ENCODE measurements around the gene SETMAR. TPM values are rescaled to one million over a fixed set of nuclear protein-coding genes. Genes with fewer than 3 reads are reported as not detected.

Gene SETMAR
- total RNA-seq, 2 experiments from 2014 or later, result 16.6 to 19.2 TPM

DNA sequence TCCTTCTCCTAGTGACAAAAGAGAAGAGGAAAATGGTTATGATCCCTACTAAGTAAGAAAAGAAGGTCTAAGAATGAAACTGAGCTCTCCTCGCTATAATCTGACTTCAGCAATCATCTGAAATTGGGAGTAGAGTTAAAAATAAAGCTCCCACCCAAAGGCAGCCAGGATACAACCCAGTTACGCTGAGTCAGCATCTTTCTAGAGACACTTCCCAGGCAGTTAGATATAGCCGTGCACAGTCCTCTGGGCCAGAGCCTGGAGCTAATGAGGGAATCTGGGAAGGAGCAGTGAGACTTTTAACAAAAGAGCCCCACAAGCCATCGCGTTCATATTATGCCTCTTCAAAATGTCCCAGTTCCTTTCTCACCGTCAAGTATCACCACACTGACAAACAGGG is 39.1 kb upstream of the SETMAR start:
- H3K36me3 ChIP-seq (ENCODE audit: insufficient read depth, low read length), result no peaks in the 10 kb centered on the region
- CTCF ChIA-PET (ENCODE audit: unreplicated experiment), result no interaction called here
- no peaks in the 10 kb centered on the region for H4K20me1 ChIP-seq (ENCODE audit: insufficient read depth, low read length)
- TF ChIP-seq, protein P1, sequence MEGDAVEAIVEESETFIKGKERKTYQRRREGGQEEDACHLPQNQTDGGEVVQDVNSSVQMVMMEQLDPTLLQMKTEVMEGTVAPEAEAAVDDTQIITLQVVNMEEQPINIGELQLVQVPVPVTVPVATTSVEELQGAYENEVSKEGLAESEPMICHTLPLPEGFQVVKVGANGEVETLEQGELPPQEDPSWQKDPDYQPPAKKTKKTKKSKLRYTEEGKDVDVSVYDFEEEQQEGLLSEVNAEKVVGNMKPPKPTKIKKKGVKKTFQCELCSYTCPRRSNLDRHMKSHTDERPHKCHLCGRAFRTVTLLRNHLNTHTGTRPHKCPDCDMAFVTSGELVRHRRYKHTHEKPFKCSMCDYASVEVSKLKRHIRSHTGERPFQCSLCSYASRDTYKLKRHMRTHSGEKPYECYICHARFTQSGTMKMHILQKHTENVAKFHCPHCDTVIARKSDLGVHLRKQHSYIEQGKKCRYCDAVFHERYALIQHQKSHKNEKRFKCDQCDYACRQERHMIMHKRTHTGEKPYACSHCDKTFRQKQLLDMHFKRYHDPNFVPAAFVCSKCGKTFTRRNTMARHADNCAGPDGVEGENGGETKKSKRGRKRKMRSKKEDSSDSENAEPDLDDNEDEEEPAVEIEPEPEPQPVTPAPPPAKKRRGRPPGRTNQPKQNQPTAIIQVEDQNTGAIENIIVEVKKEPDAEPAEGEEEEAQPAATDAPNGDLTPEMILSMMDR (conservative IDR thresholded peaks at IDR 0.05; ENCODE audit: low read length), result no peak
- TF ChIP-seq EZH2phosphoT487 (IDR thresholded peaks at IDR 0.05; ENCODE audit: borderline replicate concordance, low read depth, low read length), result no peak
- no peaks in the 10 kb centered on the region for H3K9me3 ChIP-seq (ENCODE audit: low read length)
- H3K27ac ChIP-seq (ENCODE audit: low read depth, low read length, poor library complexity, severe bottlenecking), result no peak overlapping the region
- no peaks in the 10 kb centered on the region for H3K79me2 ChIP-seq (ENCODE audit: insufficient read depth, low read depth, low read length)
- H3K4me3 ChIP-seq (ENCODE audit: low read depth, low read length, poor library complexity, severe bottlenecking), result no peak overlapping the region
- H2AFZ ChIP-seq (ENCODE audit: low read length), result no peak overlapping the region
- POLR2A ChIA-PET, result interaction anchor here (0.5 kb wide), 1 partner anchor 151 kb away, joined by 3 read pairs; no protein-coding TSS in a partner anchor
- BruUV-seq (replicated peaks), result no TSS peak
- no peaks in the 10 kb centered on the region for H3K4me1 ChIP-seq (ENCODE audit: insufficient read depth, low read length, poor library complexity, severe bottlenecking)
- no peak for DNase-seq (ENCODE audit: low spot score)
- no peak overlapping the region for H3K4me2 ChIP-seq (ENCODE audit: low read length)
- intact Hi-C loops (cut with micrococcal nuclease; ENCODE audit: unreplicated experiment), result no loop called here
- H3K9me2 ChIP-seq (ENCODE audit: insufficient read depth, low read length), result no peaks in the 10 kb centered on the region

DNA sequence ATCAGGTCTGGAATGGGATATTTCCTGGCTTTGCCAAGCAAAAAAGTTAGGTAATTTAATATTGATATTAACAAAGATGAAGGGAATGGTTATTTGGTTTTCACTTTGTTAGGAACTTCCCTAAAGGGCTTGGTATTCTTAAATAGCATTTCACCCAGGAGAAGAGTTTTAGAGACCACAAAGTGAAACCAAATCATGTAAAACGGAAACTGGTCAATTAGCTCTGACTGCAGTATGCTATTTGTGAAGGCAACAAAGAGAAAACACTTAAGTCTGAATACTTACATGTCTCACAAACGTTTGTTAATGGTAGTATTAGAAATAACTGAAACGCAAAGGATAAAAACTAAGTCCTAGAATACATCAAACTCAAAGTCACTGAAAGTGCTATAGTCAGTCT is 32.4 kb upstream of the SETMAR start:
- Histone ChIP-seq H3K36me3 (ENCODE audit: insufficient read depth, low read length) (no peaks in the 10 kb centered on the region), H3K9me3 (ENCODE audit: low read length) (no peaks in the 10 kb centered on the region), H3K79me2 (ENCODE audit: insufficient read depth, low read depth, low read length) (no peaks in the 10 kb centered on the region), H3K4me2 (ENCODE audit: low read length) (no peak overlapping the region), H3K9me2 (ENCODE audit: insufficient read depth, low read length) (no peaks in the 10 kb centered on the region), H3K4me3 (ENCODE audit: low read depth, low read length, poor library complexity, severe bottlenecking) (no peak overlapping the region), H4K20me1 (ENCODE audit: insufficient read depth, low read length) (no peaks in the 10 kb centered on the region), H2AFZ (ENCODE audit: low read length) (no peak overlapping the region), H3K27ac (ENCODE audit: low read depth, low read length, poor library complexity, severe bottlenecking) (no peak overlapping the region), H3K4me1 (ENCODE audit: insufficient read depth, low read length, poor library complexity, severe bottlenecking) (no peaks in the 10 kb centered on the region)
- TF ChIP-seq, protein P1 (conservative IDR thresholded peaks at IDR 0.05; ENCODE audit: low read length), result no peak
- TF ChIP-seq EZH2phosphoT487 (IDR thresholded peaks at IDR 0.05; ENCODE audit: borderline replicate concordance, low read depth, low read length), result no peak
- no TSS peak for BruUV-seq (replicated peaks)
- ChIA-PET CTCF (ENCODE audit: unreplicated experiment) (no interaction called here), POLR2A (no interaction called here)
- intact Hi-C loops (cut with micrococcal nuclease; ENCODE audit: unreplicated experiment), result loop anchor here (10.0 kb wide), 1 partner anchor 246 kb away; no protein-coding TSS in a partner anchor
- no peak for DNase-seq (ENCODE audit: low spot score)

DNA sequence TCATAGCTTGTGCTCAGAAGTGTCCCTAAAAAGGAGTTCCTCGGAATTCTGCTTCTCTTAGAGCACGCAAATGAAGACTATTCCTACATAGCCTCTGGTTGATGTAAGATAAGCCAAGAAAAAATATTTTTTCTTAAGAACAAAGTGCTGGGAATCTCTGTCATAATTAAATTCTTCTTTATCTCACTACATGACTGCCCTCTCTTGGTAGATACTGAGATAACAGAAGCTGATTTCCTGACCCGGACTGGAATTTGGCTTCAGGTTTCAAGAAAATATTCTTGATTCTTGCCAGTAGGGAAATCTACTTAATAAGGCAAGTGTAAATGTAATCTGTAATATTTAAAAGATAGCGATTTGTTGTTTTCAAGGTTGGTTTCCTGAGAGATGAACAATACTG is 31.3 kb upstream of the SETMAR start:
- H3K4me3 ChIP-seq (ENCODE audit: low read depth, low read length, poor library complexity, severe bottlenecking), result no peak overlapping the region
- no peaks in the 10 kb centered on the region for H3K79me2 ChIP-seq (ENCODE audit: insufficient read depth, low read depth, low read length)
- intact Hi-C loops (cut with micrococcal nuclease; ENCODE audit: unreplicated experiment), result loop anchor here (10.0 kb wide), 1 partner anchor 247 kb away; no protein-coding TSS in a partner anchor
- CTCF ChIA-PET (ENCODE audit: unreplicated experiment), result no interaction called here
- TF ChIP-seq, protein P1 (conservative IDR thresholded peaks at IDR 0.05; ENCODE audit: low read length), result peak; percentile 73
- no peak for TF ChIP-seq EZH2phosphoT487 (IDR thresholded peaks at IDR 0.05; ENCODE audit: borderline replicate concordance, low read depth, low read length)
- H3K9me2 ChIP-seq (ENCODE audit: insufficient read depth, low read length), result no peaks in the 10 kb centered on the region
- no peak overlapping the region for H2AFZ ChIP-seq (ENCODE audit: low read length)
- H3K36me3 ChIP-seq (ENCODE audit: insufficient read depth, low read length), result no peaks in the 10 kb centered on the region
- POLR2A ChIA-PET, result no interaction called here
- no peak overlapping the region for H3K4me2 ChIP-seq (ENCODE audit: low read length)
- DNase-seq (ENCODE audit: low spot score), result peak; percentile 12
- BruUV-seq (replicated peaks), result no TSS peak
- no peaks in the 10 kb centered on the region for H3K9me3 ChIP-seq (ENCODE audit: low read length)
- H3K4me1 ChIP-seq (ENCODE audit: insufficient read depth, low read length, poor library complexity, severe bottlenecking), result no peaks in the 10 kb centered on the region
- no peak overlapping the region for H3K27ac ChIP-seq (ENCODE audit: low read depth, low read length, poor library complexity, severe bottlenecking)
- H4K20me1 ChIP-seq (ENCODE audit: insufficient read depth, low read length), result no peaks in the 10 kb centered on the region
